Activated naive CD4-positive, alpha-beta T cell treated with anti-CD3 and anti-CD28 coated beads for 36 hours (primary cell): Measurements from ENCODE around the gene REC114. TPM values are rescaled to one million over a fixed set of nuclear protein-coding genes. Genes with fewer than 3 reads are reported as not detected.
"Not testable (repeated sequence)": the region's sequence is repeated elsewhere in the genome, so short reads cannot be mapped to it uniquely, and the experiment has no call there.

Source experiments
- CTCF ChIA-PET: fragments of 350-600 bp; sonication (Branson Sonifier 250); formaldehyde crosslinking; loops from one replicate; lab custom pipeline; 2021; ENCODE audit warnings: antibody characterized with exemption; lab: Charles Lee
- DNase-seq: peaks from one replicate; pipeline ENCODE4 v3.0.0-alpha.2; 2020
- H3K27ac Mint-ChIP-seq: one replicate; pipeline ENCODE4 v1.8.0; 2021; ENCODE audit warnings: mild to moderate bottlenecking, mixed read lengths
- H3K27me3 Mint-ChIP-seq: one replicate; pipeline ENCODE4 v1.8.0; 2021; ENCODE audit warnings: low read depth, mixed read lengths
- H3K36me3 Mint-ChIP-seq: one replicate; pipeline ENCODE4 v1.8.0; 2021; ENCODE audit warnings: low read depth, mixed read lengths
- H3K4me1 Mint-ChIP-seq: one replicate; pipeline ENCODE4 v1.8.0; 2021; ENCODE audit warnings: low read depth, mixed read lengths
- H3K4me3 Mint-ChIP-seq: one replicate; pipeline ENCODE4 v1.8.0; 2021; ENCODE audit warnings: mild to moderate bottlenecking, moderate library complexity, mixed read lengths
- H3K9me3 Mint-ChIP-seq: one replicate; pipeline ENCODE4 v1.8.0; 2021; ENCODE audit warnings: mixed read lengths
- intact Hi-C: fragments of 100-400 bp; cut with micrococcal nuclease; formaldehyde crosslinking; loops from one replicate; pipeline ENCODE4 v1.15.1; 2023
- total RNA-seq, 2 experiments: library from RNA; stranded (reverse); gene quantifications; one replicate each; pipeline ENCODE4 v1.2.3, GENCODE V29; 2021

Gene REC114
- not detected for total RNA-seq

GRCh38 chr15:73442968-73443367, at the start of gene REC114:
Gene REC114, plus strand, starts transcription at chr15:73443164. Its CDS starts 22 bp downstream, at chr15:73443186.
- no peak within 1 kb of the TSS for H3K4me3 Mint-ChIP-seq
- no peaks in the 10 kb centered on the region for H3K36me3 Mint-ChIP-seq
- DNase-seq, result no peak
- no peaks in the 10 kb centered on the region for H3K4me1 Mint-ChIP-seq
- intact Hi-C loops, result no loop called here
- no peaks in the 10 kb centered on the region for H3K9me3 Mint-ChIP-seq
- peaks cover 10% of the 10 kb centered on the region for H3K27me3 Mint-ChIP-seq
- CTCF ChIA-PET, result no interaction called here
- H3K27ac Mint-ChIP-seq, result no peak within 1 kb of the TSS

- intact Hi-C loops, result no loop called here
- Mint-ChIP-seq H3K4me3 (no peak overlapping the region), H3K36me3 (no peaks in the 10 kb centered on the region), H3K9me3 (no peaks in the 10 kb centered on the region), H3K4me1 (no peaks in the 10 kb centered on the region), H3K27ac (no peak overlapping the region), H3K27me3 (peaks cover 5% of the 10 kb centered on the region)
- DNase-seq, result no peak
- CTCF ChIA-PET, result no interaction called here
Measured at GRCh38 chr15:73393336-73393735, 49.6 kb upstream of the REC114 start.

GRCh38 chr15:73394782-73395181, 48.2 kb upstream of the REC114 start:
- intact Hi-C loops, result no loop called here
- no peaks in the 10 kb centered on the region for H3K4me1 Mint-ChIP-seq
- CTCF ChIA-PET, result no interaction called here
- no peak overlapping the region for H3K27ac Mint-ChIP-seq
- DNase-seq, result no peak
- H3K4me3 Mint-ChIP-seq, result no peak overlapping the region
- H3K9me3 Mint-ChIP-seq, result no peaks in the 10 kb centered on the region
- peaks cover 14% of the 10 kb centered on the region for H3K27me3 Mint-ChIP-seq
- H3K36me3 Mint-ChIP-seq, result no peaks in the 10 kb centered on the region

- no peak overlapping the region for H3K27ac Mint-ChIP-seq
- H3K4me3 Mint-ChIP-seq, result no peak overlapping the region
- H3K36me3 Mint-ChIP-seq, result no peaks in the 10 kb centered on the region
- intact Hi-C loops, result no loop called here
- no peak for DNase-seq
- H3K4me1 Mint-ChIP-seq, result no peaks in the 10 kb centered on the region
- peaks cover 14% of the 10 kb centered on the region for H3K27me3 Mint-ChIP-seq
- no peaks in the 10 kb centered on the region for H3K9me3 Mint-ChIP-seq
- CTCF ChIA-PET, result no interaction called here
Measured at GRCh38 chr15:73395671-73396070, 47.3 kb upstream of the REC114 start.

GRCh38 chr15:73397461-73397860, 45.5 kb upstream of the REC114 start:
- no peak for DNase-seq
- no peak overlapping the region for H3K4me3 Mint-ChIP-seq
- intact Hi-C loops, result no loop called here
- H3K27ac Mint-ChIP-seq, result no peak overlapping the region
- CTCF ChIA-PET, result no interaction called here
- no peaks in the 10 kb centered on the region for H3K9me3 Mint-ChIP-seq
- no peaks in the 10 kb centered on the region for H3K4me1 Mint-ChIP-seq
- H3K27me3 Mint-ChIP-seq, result peaks cover 14% of the 10 kb centered on the region
- H3K36me3 Mint-ChIP-seq, result no peaks in the 10 kb centered on the region

GRCh38 chr15:73398861-73399260, 44.1 kb upstream of the REC114 start:
- Mint-ChIP-seq H3K36me3 (no peaks in the 10 kb centered on the region), H3K9me3 (no peaks in the 10 kb centered on the region), H3K4me1 (no peaks in the 10 kb centered on the region), H3K27ac (no peak overlapping the region), H3K27me3 (peaks cover 13% of the 10 kb centered on the region), H3K4me3 (no peak overlapping the region)
- intact Hi-C loops, result no loop called here
- CTCF ChIA-PET, result no interaction called here
- no peak for DNase-seq

GRCh38 chr15:73400222-73400621, 42.7 kb upstream of the REC114 start:
- intact Hi-C loops, H3K36me3 Mint-ChIP-seq, H3K4me3 Mint-ChIP-seq, DNase-seq, H3K4me1 Mint-ChIP-seq, H3K27ac Mint-ChIP-seq, H3K9me3 Mint-ChIP-seq: not testable (repeated sequence)
- peaks cover 12% of the 10 kb centered on the region for H3K27me3 Mint-ChIP-seq
- CTCF ChIA-PET, result interaction anchor here (0.6 kb wide), 2 partner anchors 128 to 574 kb away, joined by 3 to 5 read pairs; no protein-coding TSS in a partner anchor

- no peak for DNase-seq
- intact Hi-C loops, result no loop called here
- CTCF ChIA-PET, result no interaction called here
- H3K27ac Mint-ChIP-seq, result no peak overlapping the region
- peaks cover 17% of the 10 kb centered on the region for H3K27me3 Mint-ChIP-seq
- H3K4me1 Mint-ChIP-seq, result no peaks in the 10 kb centered on the region
- H3K36me3 Mint-ChIP-seq, result no peaks in the 10 kb centered on the region
- no peaks in the 10 kb centered on the region for H3K9me3 Mint-ChIP-seq
- H3K4me3 Mint-ChIP-seq, result no peak overlapping the region
Measured at GRCh38 chr15:73403171-73403570, 39.8 kb upstream of the REC114 start.

GRCh38 chr15:73414876-73415275, 28.1 kb upstream of the REC114 start:
- H3K27ac Mint-ChIP-seq, result no peak overlapping the region
- intact Hi-C loops, result no loop called here
- peaks cover 7% of the 10 kb centered on the region for H3K27me3 Mint-ChIP-seq
- no peaks in the 10 kb centered on the region for H3K36me3 Mint-ChIP-seq
- no peak for DNase-seq
- H3K9me3 Mint-ChIP-seq, result no peaks in the 10 kb centered on the region
- CTCF ChIA-PET, result no interaction called here
- H3K4me1 Mint-ChIP-seq, result no peaks in the 10 kb centered on the region
- no peak overlapping the region for H3K4me3 Mint-ChIP-seq

- no peaks in the 10 kb centered on the region for H3K9me3 Mint-ChIP-seq
- intact Hi-C loops, result no loop called here
Measured at GRCh38 chr15:73424506-73424905, 18.5 kb upstream of the REC114 start.

GRCh38 chr15:73425510-73425909, 17.5 kb upstream of the REC114 start:
- no peaks in the 10 kb centered on the region for H3K36me3 Mint-ChIP-seq
- H3K9me3 Mint-ChIP-seq, result no peaks in the 10 kb centered on the region
- no peak overlapping the region for H3K4me3 Mint-ChIP-seq
- no peaks in the 10 kb centered on the region for H3K4me1 Mint-ChIP-seq
- H3K27ac Mint-ChIP-seq, result no peak overlapping the region
- intact Hi-C loops, result no loop called here
- peaks cover 19% of the 10 kb centered on the region for H3K27me3 Mint-ChIP-seq
- no peak for DNase-seq
- CTCF ChIA-PET, result no interaction called here

More at GRCh38 chr15:73424506-73424905, 18.5 kb upstream of the REC114 start:
- H3K36me3 Mint-ChIP-seq, result no peaks in the 10 kb centered on the region
- no peak overlapping the region for H3K4me3 Mint-ChIP-seq
- H3K27me3 Mint-ChIP-seq, result peaks cover 19% of the 10 kb centered on the region
- DNase-seq, result no peak
- H3K27ac Mint-ChIP-seq, result no peak overlapping the region
- CTCF ChIA-PET, result no interaction called here
- H3K4me1 Mint-ChIP-seq, result no peaks in the 10 kb centered on the region

GRCh38 chr15:73426323-73426994, 16.5 kb upstream of the REC114 start:
- CTCF ChIA-PET, result interaction anchor here (0.6 to 0.7 kb wide), 2 partner anchors 179 to 588 kb away, joined by 3 read pairs; no protein-coding TSS in a partner anchor
- peaks cover 17% of the 10 kb centered on the region for H3K27me3 Mint-ChIP-seq
- no peak for DNase-seq
- no peaks in the 10 kb centered on the region for H3K9me3 Mint-ChIP-seq
- intact Hi-C loops, result no loop called here
- H3K27ac Mint-ChIP-seq, result no peak overlapping the region
- no peaks in the 10 kb centered on the region for H3K4me1 Mint-ChIP-seq
- H3K36me3 Mint-ChIP-seq, result no peaks in the 10 kb centered on the region
- H3K4me3 Mint-ChIP-seq, result no peak overlapping the region

- H3K4me3 Mint-ChIP-seq, H3K36me3 Mint-ChIP-seq, DNase-seq, CTCF ChIA-PET, H3K9me3 Mint-ChIP-seq, H3K27ac Mint-ChIP-seq, H3K4me1 Mint-ChIP-seq, intact Hi-C loops: not testable (repeated sequence)
- H3K27me3 Mint-ChIP-seq, result peaks cover 17% of the 10 kb centered on the region
Measured at GRCh38 chr15:73431329-73431728, 11.6 kb upstream of the REC114 start.
